Left ventricle myocardium inferior (tissue), 1 donor: ENCODE results near the gene CTSC. TPM values are rescaled to one million over a fixed set of nuclear protein-coding genes. Genes with fewer than 3 reads are reported as not detected.
A peak's percentile ranks its signal among the peaks of the same experiment; 100 is the strongest.

ENCODE experiments used
- DNase-seq: peaks from one replicate; pipeline ENCODE4 v3.0.0-alpha.2; 2020
- H3K27ac ChIP-seq: fragments of 200-600 bp; replicated peaks from 2 replicates; pipeline ENCODE4 v1.8.0; 2021
- H3K27me3 ChIP-seq: fragments of 200-600 bp; 2 replicates; pipeline ENCODE4 v1.8.0; 2021; ENCODE audit warnings: low read depth
- H3K36me3 ChIP-seq: fragments of 200-600 bp; 2 replicates; pipeline ENCODE4 v1.8.0; 2021
- H3K4me1 ChIP-seq: fragments of 200-600 bp; 2 replicates; pipeline ENCODE4 v1.8.0; 2021
- H3K4me3 ChIP-seq: fragments of 200-600 bp; 2 replicates; pipeline ENCODE4 v1.8.0; 2021; ENCODE audit warnings: mild to moderate bottlenecking, moderate library complexity
- H3K9me3 ChIP-seq: fragments of 200-600 bp; replicated peaks from 2 replicates; pipeline ENCODE4 v1.8.0; 2021
- intact Hi-C: fragments of 100-400 bp; cut with micrococcal nuclease; formaldehyde crosslinking; loops from one replicate; pipeline ENCODE4 v1.11.0; 2022
- total RNA-seq: library from RNA; stranded (reverse); fragmentation: NEBNext Ultra II Directional; extraction: Animal tissue kit (Norgen Biotek cat#: 25700); gene quantifications from one replicate; pipeline ENCODE4 v1.2.1, GENCODE V29; 2021
- TF ChIP-seq, protein P1 (sequence below): fragments of 200-600 bp; IDR thresholded peaks from 2 replicates; pipeline ENCODE4 v1.8.0; 2021; ENCODE audit warnings: antibody characterized with exemption, mild to moderate bottlenecking, borderline replicate concordance
- donor health status: DM: no; HTN: yes; CAD: no; lungs with severe emphysema.

The CTSC gene
- total RNA-seq, 1 donor from 2014 or later, result 20.0 TPM

DNA sequence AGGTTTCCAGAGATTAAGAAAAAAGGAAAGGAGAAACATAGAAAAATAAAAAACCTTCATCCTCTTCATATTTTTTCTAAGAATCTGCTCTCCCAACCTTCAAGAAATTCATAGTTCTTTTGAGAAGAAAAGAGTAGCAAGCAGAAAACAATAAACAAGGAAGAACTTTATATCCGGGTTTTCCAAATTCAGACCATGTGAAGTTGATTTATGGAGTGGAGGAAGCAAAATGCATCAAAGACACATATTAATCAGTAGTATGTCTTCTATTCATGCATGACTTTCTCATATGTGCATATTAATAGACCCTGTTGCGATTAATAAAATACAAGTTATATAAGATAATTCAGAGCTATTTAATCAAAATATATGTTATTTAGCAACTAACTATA lies 20.5 kb upstream of the CTSC start:
- Histone ChIP-seq H3K4me3 (no peak overlapping the region), H3K27ac (peak overlapping the region; percentile 21), H3K9me3 (no peaks in the 10 kb centered on the region), H3K4me1 (no peaks in the 10 kb centered on the region), H3K36me3 (no peaks in the 10 kb centered on the region), H3K27me3 (no peaks in the 10 kb centered on the region)
- TF ChIP-seq, protein P1, sequence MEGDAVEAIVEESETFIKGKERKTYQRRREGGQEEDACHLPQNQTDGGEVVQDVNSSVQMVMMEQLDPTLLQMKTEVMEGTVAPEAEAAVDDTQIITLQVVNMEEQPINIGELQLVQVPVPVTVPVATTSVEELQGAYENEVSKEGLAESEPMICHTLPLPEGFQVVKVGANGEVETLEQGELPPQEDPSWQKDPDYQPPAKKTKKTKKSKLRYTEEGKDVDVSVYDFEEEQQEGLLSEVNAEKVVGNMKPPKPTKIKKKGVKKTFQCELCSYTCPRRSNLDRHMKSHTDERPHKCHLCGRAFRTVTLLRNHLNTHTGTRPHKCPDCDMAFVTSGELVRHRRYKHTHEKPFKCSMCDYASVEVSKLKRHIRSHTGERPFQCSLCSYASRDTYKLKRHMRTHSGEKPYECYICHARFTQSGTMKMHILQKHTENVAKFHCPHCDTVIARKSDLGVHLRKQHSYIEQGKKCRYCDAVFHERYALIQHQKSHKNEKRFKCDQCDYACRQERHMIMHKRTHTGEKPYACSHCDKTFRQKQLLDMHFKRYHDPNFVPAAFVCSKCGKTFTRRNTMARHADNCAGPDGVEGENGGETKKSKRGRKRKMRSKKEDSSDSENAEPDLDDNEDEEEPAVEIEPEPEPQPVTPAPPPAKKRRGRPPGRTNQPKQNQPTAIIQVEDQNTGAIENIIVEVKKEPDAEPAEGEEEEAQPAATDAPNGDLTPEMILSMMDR, result no peak
- DNase-seq, result no peak
- intact Hi-C loops, result no loop called here

DNA sequence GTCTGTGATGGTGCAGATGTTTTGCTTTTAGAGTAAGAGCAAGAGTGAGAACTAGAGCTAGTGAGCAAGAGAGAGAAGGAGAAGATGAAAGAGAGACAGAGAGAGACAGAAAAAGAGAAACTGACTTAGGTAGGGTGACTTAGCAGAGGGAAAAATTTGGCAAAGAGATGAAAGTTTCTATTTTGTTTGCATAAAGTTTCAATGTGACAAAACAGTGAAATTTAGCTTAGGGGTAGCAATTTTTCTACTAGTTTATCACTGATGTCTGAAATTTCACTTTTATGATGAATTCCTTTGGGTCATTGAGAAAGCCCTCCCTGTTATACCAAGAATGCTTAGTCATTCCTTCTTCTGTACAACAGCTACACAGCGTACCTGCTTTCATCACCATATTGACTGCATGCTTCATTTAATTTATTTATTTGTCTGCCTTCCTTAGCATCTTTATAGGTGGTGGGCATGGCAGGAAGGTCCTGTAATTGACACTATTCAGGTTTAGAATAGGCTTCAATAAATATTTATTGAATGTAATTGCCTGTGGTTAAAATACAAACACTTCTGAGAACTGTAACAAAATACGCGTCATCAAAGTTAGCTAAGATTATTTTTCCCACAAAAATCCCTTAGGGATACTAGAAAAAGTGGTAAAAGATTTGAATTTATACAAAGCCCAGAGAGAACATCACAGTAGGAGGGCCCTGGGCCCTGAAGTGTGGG lies 19.9 kb upstream of the CTSC start:
- no peaks in the 10 kb centered on the region for H3K36me3 ChIP-seq
- no peaks in the 10 kb centered on the region for H3K27me3 ChIP-seq
- no peak overlapping the region for H3K4me3 ChIP-seq
- H3K4me1 ChIP-seq, result no peaks in the 10 kb centered on the region
- no peaks in the 10 kb centered on the region for H3K9me3 ChIP-seq
- H3K27ac ChIP-seq, result peak overlapping the region; percentile 21
- no peak for DNase-seq
- intact Hi-C loops, result no loop called here
- TF ChIP-seq, protein P1, result no peak

DNA sequence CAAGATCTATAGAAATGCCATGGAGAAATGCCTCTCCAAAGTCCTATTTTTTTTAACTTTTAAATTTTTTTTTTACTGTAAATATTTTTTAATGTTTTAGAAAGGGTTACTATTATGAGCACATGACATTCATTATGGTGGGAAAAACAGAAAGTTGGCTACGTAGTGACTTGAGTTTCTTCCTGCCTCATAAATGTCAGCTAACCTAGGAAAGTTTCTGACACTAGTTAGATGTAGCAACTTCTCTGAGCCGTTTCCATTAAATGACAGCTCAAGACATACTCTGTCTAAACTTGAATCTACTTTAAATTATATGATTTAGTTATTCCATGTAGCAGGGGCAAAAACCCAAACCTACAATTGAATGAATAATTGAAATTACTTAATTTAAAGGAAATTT lies 18.4 kb upstream of the CTSC start:
- Histone ChIP-seq H3K27ac (no peak overlapping the region), H3K9me3 (no peaks in the 10 kb centered on the region), H3K4me3 (no peak overlapping the region), H3K36me3 (no peaks in the 10 kb centered on the region), H3K27me3 (no peaks in the 10 kb centered on the region), H3K4me1 (no peaks in the 10 kb centered on the region)
- TF ChIP-seq, protein P1, result no peak
- intact Hi-C loops, result no loop called here
- DNase-seq, result no peak

DNA sequence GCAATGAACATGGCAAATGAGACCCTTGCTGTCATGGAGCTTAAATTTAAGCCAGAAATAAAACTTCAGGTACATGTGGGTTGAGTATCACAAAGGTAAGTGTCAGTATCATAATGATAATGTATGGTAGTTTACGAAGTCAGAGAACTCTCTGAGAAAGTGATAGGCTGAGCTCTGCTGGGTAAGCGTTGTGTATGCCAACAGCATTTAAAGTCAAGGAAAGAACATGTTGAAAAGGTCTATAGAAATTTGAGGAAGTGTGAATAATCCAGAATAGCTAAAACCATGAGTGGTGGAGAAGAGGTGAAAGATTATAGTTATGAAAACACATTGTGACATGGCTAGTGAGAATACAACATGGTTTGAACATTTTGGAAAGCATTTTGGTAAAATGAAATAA lies 17.4 kb upstream of the CTSC start:
- DNase-seq, result no peak
- Histone ChIP-seq H3K36me3 (no peaks in the 10 kb centered on the region), H3K27ac (no peak overlapping the region), H3K4me3 (no peak overlapping the region), H3K9me3 (no peaks in the 10 kb centered on the region), H3K4me1 (no peaks in the 10 kb centered on the region), H3K27me3 (no peaks in the 10 kb centered on the region)
- TF ChIP-seq, protein P1, result no peak
- intact Hi-C loops, result no loop called here

DNA sequence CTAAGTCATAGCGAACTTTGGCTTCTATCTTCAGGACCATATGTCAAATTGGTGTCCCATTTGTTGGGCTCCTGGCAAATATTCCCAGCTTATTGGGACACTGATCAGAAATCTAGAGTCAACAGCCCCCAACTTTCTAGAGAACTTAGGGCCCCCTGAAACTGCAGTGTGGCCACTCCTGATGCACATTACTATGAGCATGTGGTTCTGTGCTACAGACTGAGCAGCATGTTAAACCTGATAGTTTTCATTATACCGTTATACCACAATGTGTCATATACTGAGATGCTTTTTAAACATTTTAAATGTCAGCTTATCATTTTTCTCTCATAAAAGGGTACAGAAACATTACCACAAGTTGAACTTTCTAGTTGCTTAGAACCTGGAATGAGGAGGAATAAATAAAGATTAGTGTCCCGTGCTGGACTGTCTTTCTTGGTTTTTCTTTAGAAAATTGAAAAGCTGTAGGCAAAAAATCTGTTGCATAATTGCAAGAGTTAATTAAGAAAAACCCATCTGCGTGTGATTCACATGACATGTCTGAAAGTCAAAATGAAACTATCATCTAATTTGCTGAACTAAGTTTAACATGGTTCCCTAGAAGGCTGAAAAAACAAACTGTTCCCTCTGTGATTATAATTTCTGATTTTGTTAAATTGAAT lies 16.4 kb upstream of the CTSC start:
- Histone ChIP-seq H3K4me3 (no peak overlapping the region), H3K36me3 (no peaks in the 10 kb centered on the region), H3K27ac (no peak overlapping the region), H3K9me3 (no peaks in the 10 kb centered on the region), H3K27me3 (no peaks in the 10 kb centered on the region), H3K4me1 (no peaks in the 10 kb centered on the region)
- intact Hi-C loops, result no loop called here
- TF ChIP-seq, protein P1, result no peak
- DNase-seq, result no peak
